Heart left ventricle (tissue), 13 donors: ENCODE results near the gene TULP4.

ENCODE experiments used
- CTCF ChIP-seq, 12 donors: fragments of 200-600 bp; sonication (generic) in 4 of 12; IDR thresholded peaks; one replicate each; pipeline versions ENCODE4 v1.5.0 to v1.8.0; 2018 to 2022; ENCODE audit warnings: antibody characterized with exemption in 12 of 12, mild to moderate bottlenecking in 5 of 12
- POLR2A ChIP-seq, 2 donors: fragments of 450-650 bp; IDR thresholded peaks; one replicate each; pipeline ENCODE4 v1.6.1; 2017; ENCODE audit warnings: antibody characterized with exemption in 2 of 2, mild to moderate bottlenecking in 2 of 2, moderate library complexity in 2 of 2
- donor health status: ischemic (EF 13 %, LVEDD 7.1; RV severe dilation, severe dysfunction).
- donor health status: DM: no; HTN: yes; CAD: no.
- donor health status: DM: no; HTN: no; CAD: no.
- donor health status: ischemic (EF 25% LVEDD 6.9; RV normal size, moderate dysfunction).
- donor health status: ischemic (EF 25% LVEDD 5.7; RV mildly dilated, moderate dysfunction).
- donor health status: ischemic (EF 35%, LVEDD 5.7; RV mildly dilated, moderate dysfunction).
- donor health status: nonischemic (EF 11% LVEDD 7.7; RV severe dilation, severe dysfunction).
- donor health status: DM: yes; HTN: yes; CAD: no.
- donor health status: PGD.
- donor health status: ischemic (EF 29% LVEDD 5.4; RV normal size, mild dysfunction).
- donor health status: nonischemic (EF 23%, LVEDD 6.1; RV moderate dilation, normal function).

DNA sequence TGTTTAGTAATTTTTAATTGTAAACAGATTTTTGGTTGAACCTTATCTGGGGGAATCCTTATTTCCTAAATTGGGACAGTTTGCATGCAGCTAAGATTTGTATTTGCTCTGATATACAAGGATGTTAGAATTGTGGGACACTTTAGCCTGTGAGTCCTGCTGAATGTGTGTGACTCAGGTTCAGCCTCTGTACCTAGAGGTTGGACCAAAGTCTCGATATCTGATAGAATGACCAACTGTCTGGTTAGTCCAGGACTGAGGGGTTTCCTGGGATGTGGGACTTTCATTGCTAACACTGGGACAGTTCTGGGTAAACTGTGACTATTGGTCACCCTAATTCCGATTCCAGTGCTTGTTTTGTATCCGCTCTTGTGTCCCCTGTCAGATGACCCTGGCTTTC, 20.2 kb upstream of the TULP4 start:
- TF ChIP-seq CTCF (IDR thresholded peaks at IDR 0.05): no peak
- TF ChIP-seq POLR2A (IDR thresholded peaks at IDR 0.05): no peak
